ENCODE data around the gene ITGB2. TPM values are rescaled to one million over a fixed set of nuclear protein-coding genes. Genes with fewer than 3 reads are reported as not detected.

ITGB2 gene
- 100 to 1,000 TPM; 161 to 166 TPM for total RNA-seq

- peak within 1 kb of the TSS; percentile 63 for H3K4me3 ChIP-seq
- DNase-seq (ENCODE audit: low spot score) = no peak
- no peak for TF ChIP-seq CTCF (IDR thresholded peaks at IDR 0.05)
Measured at GRCh38 chr21:44920694-44921604, at the start of gene ITGB2. Gene ITGB2 (minus strand): TSS chr21:44920899. CDS start chr21:44910782, 10,117 bp downstream.

GRCh38 chr21:44969931-44970755 lies 49.4 kb upstream of the ITGB2 start:
- H3K27ac ChIP-seq = no peak overlapping the region
- TF ChIP-seq CTCF (IDR thresholded peaks at IDR 0.05) = no peak
- H3K36me3 ChIP-seq = peaks cover 6% of the 10 kb centered on the region
- peaks cover 23 to 40% of the 10 kb centered on the region in 2 donors for H3K4me1 ChIP-seq (ENCODE audit: control insufficient read depth in 1 of 2, low read depth in 2 of 2)
- ATAC-seq (ENCODE audit: insufficient number of reproducible peaks, low FRiP score, low read depth) (no peak), DNase-seq (ENCODE audit: low spot score) (no peak)
- H3K4me3 ChIP-seq = no peak overlapping the region
- no peaks in the 10 kb centered on the region for H3K9me3 ChIP-seq
- no peaks in the 10 kb centered on the region for H3K27me3 ChIP-seq (replicated peaks; ENCODE audit: insufficient read depth)

More at GRCh38 chr21:44920694-44921604, at the start of gene ITGB2:
- H3K27me3 ChIP-seq (replicated peaks; ENCODE audit: insufficient read depth) = no peaks in the 10 kb centered on the region
- peaks cover 6 to 14% of the 10 kb centered on the region in 2 donors for H3K4me1 ChIP-seq (ENCODE audit: control insufficient read depth in 1 of 2, low read depth in 2 of 2)
- no peaks in the 10 kb centered on the region for H3K9me3 ChIP-seq
- H3K36me3 ChIP-seq = no peaks in the 10 kb centered on the region
- no peak for ATAC-seq (ENCODE audit: insufficient number of reproducible peaks, low FRiP score, low read depth)
- H3K27ac ChIP-seq = no peak within 1 kb of the TSS

GRCh38 chr21:44969066-44969670 lies 48.5 kb upstream of the ITGB2 start:
- Histone ChIP-seq H3K27me3 (replicated peaks; ENCODE audit: insufficient read depth) (no peaks in the 10 kb centered on the region), H3K4me1 (ENCODE audit: control insufficient read depth in 1 of 2, low read depth in 2 of 2) (peaks cover 24 to 42% of the 10 kb centered on the region in 2 donors), H3K4me3 (no peak overlapping the region), H3K36me3 (peaks cover 6% of the 10 kb centered on the region), H3K9me3 (no peaks in the 10 kb centered on the region), H3K27ac (no peak overlapping the region)
- no peak for ATAC-seq (ENCODE audit: insufficient number of reproducible peaks, low FRiP score, low read depth)
- no peak for TF ChIP-seq CTCF (IDR thresholded peaks at IDR 0.05)
- DNase-seq (ENCODE audit: low spot score) = no peak

- H3K4me3 ChIP-seq = peak overlapping the region; percentile 52
- peaks cover 37 to 59% of the 10 kb centered on the region in 2 donors for H3K4me1 ChIP-seq (ENCODE audit: control insufficient read depth in 1 of 2, low read depth in 2 of 2)
- H3K9me3 ChIP-seq = no peaks in the 10 kb centered on the region
- H3K27ac ChIP-seq = peak overlapping the region; percentile 70 to 94
- H3K27me3 ChIP-seq (replicated peaks; ENCODE audit: insufficient read depth) = no peaks in the 10 kb centered on the region
- DNase-seq (ENCODE audit: low spot score) = no peak
- no peak for TF ChIP-seq CTCF (IDR thresholded peaks at IDR 0.05)
- ATAC-seq (ENCODE audit: insufficient number of reproducible peaks, low FRiP score, low read depth) = no peak
- H3K36me3 ChIP-seq = peaks cover 6% of the 10 kb centered on the region
Measured at GRCh38 chr21:44967082-44968047, 46.7 kb upstream of the ITGB2 start.
